ENCODE measurements around the gene SYNGR2. TPM values are rescaled to one million over a fixed set of nuclear protein-coding genes. Genes with fewer than 3 reads are reported as not detected.

Gene SYNGR2
- total and polyA plus RNA-seq, 9 of the 15 experiments (the other 6 are each of a cell fraction or from before 2014, with no cell fraction given): 1.4 to 173 (median 87.8) TPM

DNA sequence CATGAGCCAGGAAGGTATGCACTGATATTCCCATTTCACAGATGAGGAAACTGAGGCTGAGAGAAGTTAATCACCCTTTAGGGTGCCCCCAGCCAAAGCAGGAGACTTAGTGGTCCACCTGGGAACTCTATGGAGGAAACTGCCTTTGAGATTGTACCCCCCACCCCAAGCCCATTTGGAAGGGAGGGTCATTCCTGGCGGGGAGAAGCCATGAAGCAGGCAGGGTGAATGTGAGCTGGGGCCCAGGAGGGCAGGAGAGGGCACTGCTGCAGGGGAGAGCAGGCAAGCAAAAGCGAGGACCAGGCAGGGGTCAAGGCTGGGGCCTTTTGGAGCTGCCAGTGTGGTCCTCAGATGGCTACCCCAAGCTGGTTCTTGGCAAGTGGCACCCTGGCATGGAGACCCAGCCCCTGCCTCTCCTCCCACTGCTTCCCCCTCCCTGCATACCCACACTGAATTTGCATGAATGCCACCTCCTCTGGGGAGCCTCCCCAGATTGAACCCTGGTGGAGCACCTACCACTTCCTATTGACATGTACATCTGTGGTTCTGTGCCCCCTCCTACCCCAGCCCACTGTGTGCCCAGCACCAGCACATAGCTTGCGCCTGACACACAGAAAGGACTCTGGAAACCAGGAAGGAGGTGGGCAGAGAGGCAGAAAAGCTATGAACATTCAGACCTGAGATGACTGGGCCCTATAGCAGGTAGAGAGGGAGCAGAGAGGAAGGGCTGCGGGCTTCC, 38.9 kb upstream of the SYNGR2 start (continued):
- peak in 1 of 2 experiments; percentile 3; a peak in 1 of 3 replicates for TF ChIP-seq CBX3 (IDR thresholded peaks at IDR 0.05; ENCODE audit: borderline replicate concordance in 1 of 2, low read length in 2 of 2)
- TF ChIP-seq CBX1 (IDR thresholded peaks at IDR 0.05; ENCODE audit: low read depth): peak; percentile 11; the same call in 1 of the 2 replicates
- TF ChIP-seq RBM25 (IDR thresholded peaks at IDR 0.05; ENCODE audit: low read depth, low read length, severe bottlenecking): peak; percentile 89
- TF ChIP-seq, protein P1, sequence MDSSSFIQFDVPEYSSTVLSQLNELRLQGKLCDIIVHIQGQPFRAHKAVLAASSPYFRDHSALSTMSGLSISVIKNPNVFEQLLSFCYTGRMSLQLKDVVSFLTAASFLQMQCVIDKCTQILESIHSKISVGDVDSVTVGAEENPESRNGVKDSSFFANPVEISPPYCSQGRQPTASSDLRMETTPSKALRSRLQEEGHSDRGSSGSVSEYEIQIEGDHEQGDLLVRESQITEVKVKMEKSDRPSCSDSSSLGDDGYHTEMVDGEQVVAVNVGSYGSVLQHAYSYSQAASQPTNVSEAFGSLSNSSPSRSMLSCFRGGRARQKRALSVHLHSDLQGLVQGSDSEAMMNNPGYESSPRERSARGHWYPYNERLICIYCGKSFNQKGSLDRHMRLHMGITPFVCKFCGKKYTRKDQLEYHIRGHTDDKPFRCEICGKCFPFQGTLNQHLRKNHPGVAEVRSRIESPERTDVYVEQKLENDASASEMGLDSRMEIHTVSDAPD (CRISPR knock-in tag; IDR thresholded peaks at IDR 0.05): no peak
- TF ChIP-seq, protein P2, sequence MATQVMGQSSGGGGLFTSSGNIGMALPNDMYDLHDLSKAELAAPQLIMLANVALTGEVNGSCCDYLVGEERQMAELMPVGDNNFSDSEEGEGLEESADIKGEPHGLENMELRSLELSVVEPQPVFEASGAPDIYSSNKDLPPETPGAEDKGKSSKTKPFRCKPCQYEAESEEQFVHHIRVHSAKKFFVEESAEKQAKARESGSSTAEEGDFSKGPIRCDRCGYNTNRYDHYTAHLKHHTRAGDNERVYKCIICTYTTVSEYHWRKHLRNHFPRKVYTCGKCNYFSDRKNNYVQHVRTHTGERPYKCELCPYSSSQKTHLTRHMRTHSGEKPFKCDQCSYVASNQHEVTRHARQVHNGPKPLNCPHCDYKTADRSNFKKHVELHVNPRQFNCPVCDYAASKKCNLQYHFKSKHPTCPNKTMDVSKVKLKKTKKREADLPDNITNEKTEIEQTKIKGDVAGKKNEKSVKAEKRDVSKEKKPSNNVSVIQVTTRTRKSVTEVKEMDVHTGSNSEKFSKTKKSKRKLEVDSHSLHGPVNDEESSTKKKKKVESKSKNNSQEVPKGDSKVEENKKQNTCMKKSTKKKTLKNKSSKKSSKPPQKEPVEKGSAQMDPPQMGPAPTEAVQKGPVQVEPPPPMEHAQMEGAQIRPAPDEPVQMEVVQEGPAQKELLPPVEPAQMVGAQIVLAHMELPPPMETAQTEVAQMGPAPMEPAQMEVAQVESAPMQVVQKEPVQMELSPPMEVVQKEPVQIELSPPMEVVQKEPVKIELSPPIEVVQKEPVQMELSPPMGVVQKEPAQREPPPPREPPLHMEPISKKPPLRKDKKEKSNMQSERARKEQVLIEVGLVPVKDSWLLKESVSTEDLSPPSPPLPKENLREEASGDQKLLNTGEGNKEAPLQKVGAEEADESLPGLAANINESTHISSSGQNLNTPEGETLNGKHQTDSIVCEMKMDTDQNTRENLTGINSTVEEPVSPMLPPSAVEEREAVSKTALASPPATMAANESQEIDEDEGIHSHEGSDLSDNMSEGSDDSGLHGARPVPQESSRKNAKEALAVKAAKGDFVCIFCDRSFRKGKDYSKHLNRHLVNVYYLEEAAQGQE (IDR thresholded peaks at IDR 0.05; ENCODE audit: borderline replicate concordance): no peak
- TF ChIP-seq, protein P2 (CRISPR knock-in tag; IDR thresholded peaks at IDR 0.05; ENCODE audit: low read depth): 0 out of 2 replicates have a peak, but pooled peaks have one; percentile 11
- TF ChIP-seq ZFP36 (IDR thresholded peaks at IDR 0.05; ENCODE audit: low read depth, low read length, partially characterized antibody): peak; percentile 100
- 0 out of 2 replicates have a peak, but pooled peaks have one; percentile 3 for TF ChIP-seq NR2C1 (IDR thresholded peaks at IDR 0.05)
- 0 out of 2 replicates have a peak, but pooled peaks have one; percentile 5 for TF ChIP-seq NR2C1 (tag; IDR thresholded peaks at IDR 0.05)
- TF ChIP-seq HDAC2 (IDR thresholded peaks at IDR 0.05): peak; percentile 97
- peak; percentile 69 for TF ChIP-seq PHF20 (IDR thresholded peaks at IDR 0.05; ENCODE audit: partially characterized antibody)
- 0 out of 2 replicates have a peak, but pooled peaks have one; percentile 24 for TF ChIP-seq RHOXF2B (CRISPR knock-in tag; conservative IDR thresholded peaks at IDR 0.05)
- no peak for TF ChIP-seq KHSRP (IDR thresholded peaks at IDR 0.05)

Measured in K562 (cell line).